Mucosa of rectum (tissue), 2 donors: ENCODE results near the gene HMCN1.

Experiments used
- H3K27ac ChIP-seq, 2 donors: one replicate each; pipeline ENCODE4 v1.7.0; 2013; ENCODE audit warnings: inconsistent platforms in 2 of 2, low read depth in 2 of 2, low read length in 2 of 2
- H3K27me3 ChIP-seq, 2 donors: one replicate each; pipeline ENCODE4 v1.7.0; 2013; ENCODE audit warnings: low read length in 2 of 2; ENCODE audit not compliant: control insufficient read depth in 2 of 2, insufficient read depth in 2 of 2
- H3K36me3 ChIP-seq, 2 donors: one replicate each; pipeline ENCODE4 v1.7.0; 2013; ENCODE audit warnings: low read length in 2 of 2; ENCODE audit not compliant: control insufficient read depth in 2 of 2, insufficient read depth in 2 of 2
- H3K4me1 ChIP-seq, 2 donors: one replicate each; pipeline ENCODE4 v1.7.0; 2013; ENCODE audit warnings: low read length in 2 of 2, mild to moderate bottlenecking in 1 of 2; ENCODE audit not compliant: control insufficient read depth in 2 of 2, insufficient read depth in 2 of 2
- H3K4me3 ChIP-seq, 2 donors: one replicate each; pipeline ENCODE4 v1.7.0; 2013; ENCODE audit warnings: low read length in 2 of 2
- H3K9ac ChIP-seq, 2 donors: one replicate each; pipeline ENCODE4 v1.7.0; 2013; ENCODE audit warnings: low read length in 2 of 2, low read depth in 1 of 2, mild to moderate bottlenecking in 1 of 2
- H3K9me3 ChIP-seq, 2 donors: one replicate each; pipeline ENCODE4 v1.7.0; 2013; ENCODE audit warnings: low read length in 2 of 2; ENCODE audit not compliant: control insufficient read depth in 2 of 2
- donor health status: healthy.
- donor health status: Normal muscosa, but diverticular disease.

Gene HMCN1

DNA sequence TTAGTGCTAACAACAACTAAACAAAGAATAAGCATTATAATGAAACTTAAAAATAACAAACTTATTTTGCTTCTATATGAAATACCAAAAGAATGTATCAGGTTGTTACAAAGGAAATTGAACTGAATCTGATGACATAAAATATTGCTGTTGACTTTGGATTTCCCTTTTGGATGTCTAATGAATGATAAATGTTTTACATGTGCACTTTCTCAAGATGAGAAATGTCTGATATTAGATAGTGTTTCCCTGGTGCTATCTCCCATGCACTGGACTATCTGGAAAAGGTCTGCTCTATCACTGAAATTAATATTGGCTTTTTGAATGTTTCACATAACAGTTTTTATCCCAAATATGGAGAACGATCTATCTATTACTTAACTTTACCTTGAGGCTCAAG is 179.9 kb downstream of the HMCN1 start:
- H3K9ac ChIP-seq: no peak overlapping the region
- H3K4me1 ChIP-seq: no peaks in the 10 kb centered on the region
- H3K9me3 ChIP-seq: no peaks in the 10 kb centered on the region
- no peak overlapping the region for H3K4me3 ChIP-seq
- no peaks in the 10 kb centered on the region for H3K36me3 ChIP-seq
- H3K27ac ChIP-seq: no peak overlapping the region
- no peaks in the 10 kb centered on the region for H3K27me3 ChIP-seq

DNA sequence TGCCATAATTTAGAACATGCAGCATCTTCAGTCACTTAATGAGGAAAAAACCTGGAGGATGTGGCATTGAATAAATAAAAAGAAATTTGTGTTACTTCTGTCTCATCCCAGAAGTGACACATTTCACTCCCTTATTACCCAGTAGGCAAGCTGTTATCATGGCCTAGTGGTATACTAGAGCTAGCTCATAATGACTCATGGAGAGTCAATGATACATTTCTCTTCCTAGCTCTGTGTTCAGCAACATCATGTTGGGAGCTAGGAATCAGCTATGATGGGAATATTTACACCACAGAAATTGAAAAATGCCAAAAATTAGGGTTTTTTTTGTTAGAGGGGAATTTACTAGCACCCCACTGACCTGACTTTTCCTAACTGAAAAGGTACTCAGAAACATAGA is 182.7 kb downstream of the HMCN1 start:
- no peaks in the 10 kb centered on the region for H3K9me3 ChIP-seq
- no peak overlapping the region for H3K9ac ChIP-seq
- no peaks in the 10 kb centered on the region for H3K4me1 ChIP-seq
- H3K36me3 ChIP-seq: no peaks in the 10 kb centered on the region
- H3K27me3 ChIP-seq: no peaks in the 10 kb centered on the region
- H3K4me3 ChIP-seq: no peak overlapping the region
- H3K27ac ChIP-seq: no peak overlapping the region

DNA sequence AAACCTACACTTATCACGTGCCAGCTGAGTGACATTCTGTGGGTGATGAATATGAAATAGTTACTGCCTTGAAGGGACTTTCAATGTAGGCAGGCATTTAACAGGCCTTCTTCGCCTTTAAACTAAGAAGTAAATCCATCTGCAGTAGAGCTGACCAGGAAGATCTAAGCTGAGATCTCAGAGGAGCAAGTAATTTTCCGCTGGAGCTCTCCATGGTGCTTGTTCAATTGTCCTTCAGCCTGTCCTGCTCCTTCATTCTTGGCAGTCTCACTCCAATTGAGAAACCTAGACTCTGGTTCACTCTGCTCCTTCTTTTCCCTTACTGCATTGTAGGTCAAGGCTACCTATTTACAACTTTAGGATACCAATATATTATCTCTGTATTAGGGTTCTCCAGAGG is 183.5 kb downstream of the HMCN1 start:
- no peak overlapping the region for H3K4me3 ChIP-seq
- no peaks in the 10 kb centered on the region for H3K4me1 ChIP-seq
- no peaks in the 10 kb centered on the region for H3K9me3 ChIP-seq
- no peaks in the 10 kb centered on the region for H3K27me3 ChIP-seq
- H3K9ac ChIP-seq: no peak overlapping the region
- no peak overlapping the region for H3K27ac ChIP-seq
- H3K36me3 ChIP-seq: no peaks in the 10 kb centered on the region

- Histone ChIP-seq H3K4me1 (no peaks in the 10 kb centered on the region), H3K4me3 (no peak overlapping the region), H3K27ac (no peak overlapping the region), H3K9me3 (no peaks in the 10 kb centered on the region), H3K9ac (no peak overlapping the region), H3K36me3 (no peaks in the 10 kb centered on the region), H3K27me3 (no peaks in the 10 kb centered on the region)
Measured at GRCh38 chr1:185920602-185921001, 186.4 kb downstream of the HMCN1 start.

DNA sequence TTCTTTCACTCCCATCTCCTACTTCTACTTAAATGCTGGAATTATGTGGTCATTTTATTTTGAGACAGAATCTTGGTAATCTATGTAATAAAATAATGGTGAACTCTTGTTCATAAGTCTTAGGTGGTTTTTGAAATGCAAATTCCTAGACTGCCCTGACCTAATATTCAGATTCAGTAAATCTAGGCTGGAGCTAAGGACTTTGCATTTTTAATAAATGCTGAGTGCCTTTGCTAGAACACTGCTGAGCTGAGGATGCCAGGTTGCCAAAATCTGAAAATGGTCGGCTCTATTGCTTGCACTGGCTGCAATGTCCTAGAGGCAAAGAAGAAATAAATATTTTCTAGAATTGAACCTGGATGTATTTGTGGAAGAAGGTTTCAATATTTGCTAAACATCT is 187.4 kb downstream of the HMCN1 start:
- H3K27me3 ChIP-seq: no peaks in the 10 kb centered on the region
- no peaks in the 10 kb centered on the region for H3K9me3 ChIP-seq
- no peaks in the 10 kb centered on the region for H3K36me3 ChIP-seq
- H3K9ac ChIP-seq: no peak overlapping the region
- no peak overlapping the region for H3K4me3 ChIP-seq
- H3K4me1 ChIP-seq: no peaks in the 10 kb centered on the region
- H3K27ac ChIP-seq: no peak overlapping the region

DNA sequence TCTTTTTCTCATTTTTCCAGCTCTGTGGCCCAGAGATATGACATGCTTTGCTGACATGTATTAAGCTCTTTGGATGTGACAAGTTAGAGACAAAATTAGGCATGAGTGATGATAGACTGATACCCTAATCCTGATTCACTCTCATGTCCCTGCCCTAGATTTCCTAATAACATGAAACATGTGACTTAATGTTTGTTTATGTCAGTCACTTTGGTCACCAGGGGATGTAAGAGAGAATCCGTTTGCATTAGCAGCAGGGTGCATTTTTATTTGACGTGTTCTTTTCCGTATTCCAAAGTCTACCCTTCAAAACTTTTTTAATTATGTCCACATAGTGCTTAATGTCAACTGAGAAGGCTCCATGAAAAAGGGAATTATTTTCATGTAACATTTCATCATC is 192.4 kb downstream of the HMCN1 start:
- Histone ChIP-seq H3K27ac (no peak overlapping the region), H3K4me1 (no peaks in the 10 kb centered on the region), H3K9me3 (no peaks in the 10 kb centered on the region), H3K36me3 (no peaks in the 10 kb centered on the region), H3K9ac (no peak overlapping the region), H3K27me3 (no peaks in the 10 kb centered on the region), H3K4me3 (no peak overlapping the region)

GRCh38 chr1:185929776-185930175 is 195.6 kb downstream of the HMCN1 start:
- no peaks in the 10 kb centered on the region for H3K27me3 ChIP-seq
- H3K9ac ChIP-seq: no peak overlapping the region
- H3K4me3 ChIP-seq: no peak overlapping the region
- H3K4me1 ChIP-seq: no peaks in the 10 kb centered on the region
- H3K27ac ChIP-seq: no peak overlapping the region
- no peaks in the 10 kb centered on the region for H3K36me3 ChIP-seq
- H3K9me3 ChIP-seq: no peaks in the 10 kb centered on the region

DNA sequence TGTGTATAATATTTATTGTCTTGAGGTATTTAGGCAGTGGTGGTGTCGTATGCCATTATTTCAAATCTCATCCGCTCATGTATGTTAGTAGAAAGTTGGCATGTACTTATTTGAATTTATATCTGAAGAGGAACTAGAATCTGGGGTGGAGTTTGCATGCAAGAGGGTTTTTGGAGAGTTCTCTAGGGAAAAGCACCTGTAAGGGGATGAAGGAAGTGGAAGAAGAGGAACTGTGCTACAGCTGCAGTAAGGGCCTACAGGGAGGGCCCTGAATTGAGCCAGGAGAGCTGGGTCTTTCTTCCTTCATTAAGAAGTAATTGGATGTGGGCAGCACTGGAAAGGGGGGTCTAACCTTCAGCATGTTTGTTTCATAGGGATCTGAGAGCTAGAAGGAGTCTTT is 197.2 kb downstream of the HMCN1 start:
- no peak overlapping the region for H3K9ac ChIP-seq
- H3K4me1 ChIP-seq: no peaks in the 10 kb centered on the region
- H3K4me3 ChIP-seq: no peak overlapping the region
- H3K9me3 ChIP-seq: no peaks in the 10 kb centered on the region
- H3K36me3 ChIP-seq: no peaks in the 10 kb centered on the region
- no peak overlapping the region for H3K27ac ChIP-seq
- no peaks in the 10 kb centered on the region for H3K27me3 ChIP-seq

DNA sequence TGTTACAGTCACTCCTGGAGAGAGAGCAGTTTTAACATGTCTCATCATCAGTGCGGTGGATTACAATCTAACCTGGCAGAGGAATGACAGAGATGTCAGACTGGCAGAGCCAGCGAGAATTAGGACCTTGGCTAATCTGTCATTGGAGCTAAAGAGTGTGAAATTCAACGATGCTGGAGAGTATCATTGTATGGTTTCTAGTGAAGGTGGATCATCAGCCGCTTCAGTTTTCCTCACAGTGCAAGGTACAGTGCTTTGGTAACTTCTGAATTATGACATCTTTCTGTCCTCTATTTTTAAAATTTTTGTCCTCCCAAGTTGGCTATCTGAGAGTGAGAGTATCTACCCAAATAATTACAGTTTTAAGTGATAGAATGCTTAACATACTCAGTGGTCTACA is 199.4 kb downstream of the HMCN1 start:
- H3K4me3 ChIP-seq: no peak overlapping the region
- no peaks in the 10 kb centered on the region for H3K9me3 ChIP-seq
- no peaks in the 10 kb centered on the region for H3K27me3 ChIP-seq
- H3K9ac ChIP-seq: no peak overlapping the region
- H3K36me3 ChIP-seq: no peaks in the 10 kb centered on the region
- H3K4me1 ChIP-seq: no peaks in the 10 kb centered on the region
- H3K27ac ChIP-seq: no peak overlapping the region

DNA sequence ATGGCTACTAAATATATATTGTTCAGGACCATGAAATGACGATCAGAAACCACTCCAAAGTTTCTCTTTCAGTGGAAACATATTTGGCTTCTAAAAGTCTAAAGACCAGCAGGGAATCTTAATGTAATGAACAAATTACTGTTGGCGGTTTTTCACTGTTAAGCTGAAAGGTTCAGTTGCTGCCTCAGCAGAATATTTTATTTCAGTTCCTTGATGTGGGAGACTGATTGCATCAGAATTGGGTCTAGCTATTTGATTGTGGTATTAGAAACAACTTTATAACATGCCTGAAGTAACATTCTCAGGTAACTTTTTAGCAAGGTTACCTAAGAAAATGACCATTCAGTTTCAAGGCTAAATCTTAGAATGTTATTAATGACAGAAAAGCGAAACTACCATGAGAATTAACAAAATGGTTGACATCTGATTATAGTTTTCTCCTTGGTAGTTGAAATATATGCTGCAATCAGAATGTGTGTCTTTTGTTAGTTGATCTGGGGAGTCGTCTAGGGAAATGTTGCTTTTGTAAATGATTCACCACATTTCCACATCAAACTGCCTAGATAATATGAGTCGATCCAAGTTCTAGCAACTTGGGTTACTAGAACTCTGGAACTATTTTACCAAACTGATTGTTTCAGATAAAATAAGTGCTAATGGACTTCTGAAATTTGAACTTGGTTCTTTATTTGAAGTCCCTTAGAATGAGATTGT is 200.4 kb downstream of the HMCN1 start:
- no peak overlapping the region for H3K27ac ChIP-seq
- H3K4me3 ChIP-seq: no peak overlapping the region
- H3K27me3 ChIP-seq: no peaks in the 10 kb centered on the region
- no peaks in the 10 kb centered on the region for H3K36me3 ChIP-seq
- no peaks in the 10 kb centered on the region for H3K9me3 ChIP-seq
- no peak overlapping the region for H3K9ac ChIP-seq
- no peaks in the 10 kb centered on the region for H3K4me1 ChIP-seq

GRCh38 chr1:185935360-185935759 is 201.2 kb downstream of the HMCN1 start:
- Histone ChIP-seq H3K9me3 (no peaks in the 10 kb centered on the region), H3K4me1 (no peaks in the 10 kb centered on the region), H3K27me3 (no peaks in the 10 kb centered on the region), H3K9ac (no peak overlapping the region), H3K27ac (no peak overlapping the region), H3K36me3 (no peaks in the 10 kb centered on the region), H3K4me3 (no peak overlapping the region)
